K562 (cell line): ENCODE measurements around the gene POFUT2. TPM values are rescaled to one million over a fixed set of nuclear protein-coding genes. Genes with fewer than 3 reads are reported as not detected.

Source experiments
- ARID1B ChIP-seq: fragments of 450-650 bp; IDR thresholded peaks from 2 replicates; pipeline ENCODE4 v1.6.1; 2016; ENCODE audit warnings: antibody characterized with exemption, mild to moderate bottlenecking, inconsistent platforms
- E2F3 ChIP-seq: fragments of 250-450 bp; sonication (Bioruptor Pico); IDR thresholded peaks from 2 replicates; pipeline ENCODE4 v1.4.0; 2020; ENCODE audit warnings: mild to moderate bottlenecking
- E4F1 ChIP-seq: fragments of 250-450 bp; sonication (Bioruptor Pico); IDR thresholded peaks from 2 replicates; pipeline ENCODE4 v1.5.0; 2021; ENCODE audit warnings: mild to moderate bottlenecking, borderline replicate concordance
- HDAC1 ChIP-seq, 2 experiments: fragments of 450-650 bp; IDR thresholded peaks; 2 replicates each; pipeline ENCODE4 v1.6.1; 2016 to 2017; ENCODE audit warnings: inconsistent platforms in 1 of 2, mild to moderate bottlenecking in 1 of 2, moderate library complexity in 1 of 2
- HEY1 ChIP-seq: fragments of 250-450 bp; sonication (Bioruptor Pico); IDR thresholded peaks from 2 replicates; pipeline ENCODE4 v1.5.0; 2020; ENCODE audit warnings: mild to moderate bottlenecking, moderate library complexity, borderline replicate concordance
- HINFP ChIP-seq: fragments of 450-650 bp; conservative IDR thresholded peaks from 2 replicates; pipeline ENCODE4 v1.6.1; 2016; ENCODE audit warnings: missing genetic modification characterization, low read depth, mild to moderate bottlenecking, control low read depth, missing compliant biosample characterization
- PBX2 ChIP-seq, 2 experiments: IDR thresholded peaks in 1 of 2; conservative IDR thresholded peaks in 1 of 2; 2 replicates each; pipeline ENCODE4 v1.6.1; 2016; ENCODE audit warnings: low read depth in 2 of 2, mild to moderate bottlenecking in 1 of 2, missing compliant biosample characterization in 1 of 2, missing genetic modification characterization in 1 of 2, moderate library complexity in 1 of 2
- PHTF2 ChIP-seq: fragments of 250-450 bp; sonication (Bioruptor Pico); IDR thresholded peaks from 2 replicates; pipeline ENCODE4 v1.5.0; 2021; ENCODE audit warnings: mild to moderate bottlenecking
- PKNOX1 ChIP-seq: fragments of 450-650 bp; IDR thresholded peaks from 2 replicates; pipeline ENCODE4 v1.6.1; 2016
- PTTG1 ChIP-seq: fragments of 450-650 bp; IDR thresholded peaks from 2 replicates; pipeline ENCODE4 v1.6.1; 2016; ENCODE audit warnings: low read depth, mild to moderate bottlenecking, missing genetic modification characterization, missing compliant biosample characterization
- SREBF1 ChIP-seq: fragments of 150-350 bp; IDR thresholded peaks from 2 replicates; pipeline ENCODE4 v1.6.1; 2014; ENCODE audit warnings: antibody characterized with exemption, low read depth, low read length, borderline replicate concordance
- TRIM24 ChIP-seq, 2 experiments: fragments of 450-650 bp; IDR thresholded peaks; 2 replicates each; pipeline ENCODE4 v1.6.1; 2016
- TRIM25 ChIP-seq: fragments of 450-650 bp; IDR thresholded peaks from 2 replicates; pipeline ENCODE4 v1.7.0; 2016; ENCODE audit warnings: borderline replicate concordance
- ZFP30 ChIP-seq: fragments of 250-450 bp; sonication (Bioruptor Pico); IDR thresholded peaks from 2 replicates; pipeline ENCODE4 v1.8.0; 2022; ENCODE audit warnings: moderate library complexity, mild to moderate bottlenecking, inconsistent platforms, borderline replicate concordance
- ZNF354B ChIP-seq: fragments of 250-450 bp; sonication (Bioruptor Pico); IDR thresholded peaks from 2 replicates; pipeline ENCODE4 v1.4.0; 2020
- ZNF696 ChIP-seq: fragments of 250-450 bp; sonication (Bioruptor Pico); conservative IDR thresholded peaks from 2 replicates; pipeline ENCODE4 v1.4.0; 2020; ENCODE audit warnings: mild to moderate bottlenecking, moderate library complexity
- polyA plus RNA-seq, 8 experiments: library from polyadenylated mRNA; depleted of rRNA in 4 of 8; stranded (reverse) in 5 of 8; unstranded in 3 of 8; fragments of >200 nt; fragmentation: Nextera tagmentation in 2 of 8; fragmentation: Illumina TruSeq in 1 of 8; extraction: Ambion mirVana in 2 of 8; extraction: Trizol in 1 of 8; gene quantifications; 2 replicates each; pipeline versions ENCODE4 v1.2.1 to v1.2.3, GENCODE V29; 2011 to 2014; ENCODE audit warnings: inconsistent platforms in 1 of 8, missing spikeins in 1 of 8
- total RNA-seq, 7 experiments: library from RNA; depleted of rRNA in 6 of 7; stranded (reverse); fragments of >200 nt in 6 of 7; fragmentation: Illumina TruSeq in 2 of 7; extraction: Trizol in 2 of 7; gene quantifications; 2 replicates each; pipeline versions ENCODE4 v1.2.1 to v1.2.3, GENCODE V29; 2011 to 2021; ENCODE audit warnings: low replicate concordance in 1 of 7

The POFUT2 gene
- total and polyA plus RNA-seq, 9 of the 15 experiments (the other 6 are each of a cell fraction or from before 2014, with no cell fraction given) = 1.1 to 24.2 (median 11.0) TPM

- peak; percentile 88 to 94 for TF ChIP-seq TRIM24 (IDR thresholded peaks at IDR 0.05)
- TF ChIP-seq PBX2 (CRISPR knock-in tag; IDR thresholded peaks at IDR 0.05; ENCODE audit: low read depth) = no peak
- TF ChIP-seq PBX2 (tag; conservative IDR thresholded peaks at IDR 0.05; ENCODE audit: low read depth) = no peak
- peak in 1 of 2 experiments; percentile 89; a peak in 2 of 4 replicates for TF ChIP-seq HDAC1 (IDR thresholded peaks at IDR 0.05)
- TF ChIP-seq HEY1 (CRISPR knock-in tag) = no peak
- no peak for TF ChIP-seq PHTF2 (CRISPR knock-in tag)
- no peak for TF ChIP-seq SREBF1
- peak; percentile 75 for TF ChIP-seq E2F3 (CRISPR knock-in tag)
- TF ChIP-seq PTTG1 (tag) = no peak
- no peak for TF ChIP-seq TRIM25
- TF ChIP-seq ZNF354B (CRISPR knock-in tag) = no peak
- peak; percentile 97 for TF ChIP-seq ARID1B
- 0 out of 2 replicates have a peak, but pooled peaks have one; percentile 19 for TF ChIP-seq PKNOX1
- TF ChIP-seq ZNF696 (CRISPR knock-in tag) = no peak
- TF ChIP-seq HINFP (tag) = no peak
- TF ChIP-seq ZFP30 = no peak
- no peak for TF ChIP-seq E4F1 (CRISPR knock-in tag)
Observed at GRCh38 chr21:45256912-45257672, 30.6 kb downstream of the POFUT2 start (continued).
